ENCODE results near the gene IL1RAP.

Gene IL1RAP

GRCh38 chr3:190541560-190541959 lies 27.7 kb downstream of the IL1RAP start:
- no peak for DNase-seq (ENCODE audit: low spot score)

DNA sequence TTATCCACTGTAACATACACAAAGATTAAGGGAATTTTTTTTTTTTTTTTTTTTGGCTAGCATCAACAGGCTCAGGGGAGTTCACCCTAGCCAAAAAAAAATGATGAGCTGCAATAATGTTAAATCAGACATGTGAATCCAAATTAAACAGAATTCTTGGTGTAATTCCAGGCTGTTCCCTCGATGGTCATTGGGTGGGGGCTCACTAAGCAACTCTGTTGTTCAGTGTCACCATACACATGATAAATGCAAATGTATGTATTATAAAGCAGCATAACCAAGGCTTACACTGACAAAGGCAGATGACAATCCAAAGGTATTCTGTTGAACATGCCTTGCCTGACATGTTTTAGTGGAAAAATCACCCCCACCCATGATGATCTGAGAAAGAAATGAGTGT lies 29.0 kb downstream of the IL1RAP start:
- no peak for DNase-seq (ENCODE audit: low spot score)

GRCh38 chr3:190543671-190544070 lies 29.8 kb downstream of the IL1RAP start:
- DNase-seq (ENCODE audit: low spot score) = no peak

DNA sequence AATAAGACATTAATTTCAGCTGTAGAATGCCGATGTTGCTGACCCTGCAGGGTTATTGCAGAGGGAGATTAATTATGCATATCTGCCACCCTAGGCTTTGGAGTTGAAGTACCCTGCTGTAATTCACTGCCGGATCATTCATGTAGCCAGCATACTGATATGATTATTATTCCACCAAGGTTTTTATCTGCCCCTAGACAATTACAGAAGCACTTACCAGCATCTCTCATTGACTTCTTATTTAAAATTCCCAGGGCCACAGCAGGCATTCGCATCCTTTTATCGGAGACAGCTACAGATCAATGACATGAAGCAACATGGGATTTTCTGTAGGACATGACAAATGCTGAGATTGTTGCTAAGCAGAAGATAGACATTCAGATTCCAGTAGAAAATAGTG lies 31.3 kb downstream of the IL1RAP start:
- DNase-seq (ENCODE audit: low spot score) = no peak

DNA sequence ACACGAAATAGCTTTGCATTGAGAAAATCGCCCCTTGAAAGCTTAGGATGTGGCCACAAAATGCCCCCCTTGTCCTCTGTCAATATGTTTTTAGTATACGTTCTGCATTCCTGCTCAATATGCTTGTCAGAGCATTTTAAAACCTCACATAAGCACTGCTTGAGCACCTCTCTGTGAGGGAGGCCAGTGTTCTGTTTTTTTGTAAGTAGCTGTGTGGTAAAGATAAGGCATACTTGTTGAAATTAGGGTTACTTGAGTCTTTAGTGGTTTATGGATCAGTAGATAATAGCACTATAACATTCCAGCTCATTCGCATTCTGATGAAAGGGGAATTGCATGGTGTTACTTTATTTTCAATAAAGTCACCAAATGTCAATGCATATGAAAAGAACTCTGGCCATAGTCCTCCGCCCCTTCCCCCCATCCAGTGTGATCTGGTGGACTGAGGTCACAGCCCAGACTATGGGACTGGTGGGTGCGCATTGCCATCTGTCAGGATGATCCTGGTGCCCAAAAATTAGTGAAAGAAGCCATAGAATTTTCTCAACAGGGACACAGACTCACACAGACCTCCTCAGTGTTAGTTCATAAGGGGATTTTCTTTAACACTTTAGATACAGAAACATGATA lies 33.1 kb downstream of the IL1RAP start:
- no peak for DNase-seq (ENCODE audit: low spot score)

- DNase-seq (ENCODE audit: low spot score) = no peak
Measured at GRCh38 chr3:190548031-190548656, 34.3 kb downstream of the IL1RAP start.

- DNase-seq (ENCODE audit: low spot score) = no peak
Measured at GRCh38 chr3:190552021-190552420, 38.1 kb downstream of the IL1RAP start.

- no peak for DNase-seq (ENCODE audit: low spot score)
Measured at GRCh38 chr3:190552969-190553759, 39.3 kb downstream of the IL1RAP start.

DNA sequence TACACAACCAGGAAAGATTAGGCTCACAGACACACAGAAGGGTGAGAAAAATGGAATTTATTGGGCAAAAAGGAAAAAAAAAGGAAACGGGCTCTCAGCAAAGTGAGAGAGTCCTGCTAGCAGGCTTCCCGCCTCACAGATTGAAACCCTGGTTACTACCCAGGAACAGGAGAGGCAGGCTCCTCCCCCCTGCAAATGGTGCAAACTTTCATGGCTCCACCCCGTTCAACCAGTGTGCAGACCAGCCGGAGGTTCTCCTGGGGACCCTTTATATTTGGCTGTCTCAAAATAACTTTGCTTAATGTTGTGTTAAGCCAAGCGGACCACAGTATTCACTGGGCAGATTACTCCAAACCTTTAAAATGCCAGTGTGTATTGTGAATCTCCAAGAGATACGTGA lies 40.3 kb downstream of the IL1RAP start:
- no peak for DNase-seq (ENCODE audit: low spot score)

- no peak for DNase-seq (ENCODE audit: low spot score)
Measured at GRCh38 chr3:190556351-190556750, 42.5 kb downstream of the IL1RAP start.

- DNase-seq (ENCODE audit: low spot score) = no peak
Measured at GRCh38 chr3:190557296-190557695, 43.4 kb downstream of the IL1RAP start.

GRCh38 chr3:190558316-190558715 lies 44.4 kb downstream of the IL1RAP start:
- no peak for DNase-seq (ENCODE audit: low spot score)

DNA sequence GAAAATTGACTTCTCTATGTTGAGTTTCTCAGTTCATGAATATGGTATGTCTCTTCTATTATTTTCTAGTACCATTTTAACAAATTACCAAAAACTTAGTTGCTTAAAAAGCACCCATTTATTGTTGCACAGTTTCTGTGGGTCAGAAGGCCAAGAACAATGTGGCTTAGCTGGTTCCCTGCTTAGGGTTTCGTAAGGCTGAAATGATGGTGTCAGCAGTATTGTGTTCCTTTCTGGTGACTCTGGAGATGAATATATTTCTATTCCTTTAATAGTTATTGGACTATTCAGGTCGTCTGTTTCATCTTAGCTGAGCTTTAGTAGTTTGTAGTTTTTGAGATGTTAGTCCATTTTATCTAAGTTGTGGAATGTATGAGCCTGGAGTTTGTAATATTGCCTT lies 44.9 kb downstream of the IL1RAP start:
- DNase-seq (ENCODE audit: low spot score) = no peak

DNA sequence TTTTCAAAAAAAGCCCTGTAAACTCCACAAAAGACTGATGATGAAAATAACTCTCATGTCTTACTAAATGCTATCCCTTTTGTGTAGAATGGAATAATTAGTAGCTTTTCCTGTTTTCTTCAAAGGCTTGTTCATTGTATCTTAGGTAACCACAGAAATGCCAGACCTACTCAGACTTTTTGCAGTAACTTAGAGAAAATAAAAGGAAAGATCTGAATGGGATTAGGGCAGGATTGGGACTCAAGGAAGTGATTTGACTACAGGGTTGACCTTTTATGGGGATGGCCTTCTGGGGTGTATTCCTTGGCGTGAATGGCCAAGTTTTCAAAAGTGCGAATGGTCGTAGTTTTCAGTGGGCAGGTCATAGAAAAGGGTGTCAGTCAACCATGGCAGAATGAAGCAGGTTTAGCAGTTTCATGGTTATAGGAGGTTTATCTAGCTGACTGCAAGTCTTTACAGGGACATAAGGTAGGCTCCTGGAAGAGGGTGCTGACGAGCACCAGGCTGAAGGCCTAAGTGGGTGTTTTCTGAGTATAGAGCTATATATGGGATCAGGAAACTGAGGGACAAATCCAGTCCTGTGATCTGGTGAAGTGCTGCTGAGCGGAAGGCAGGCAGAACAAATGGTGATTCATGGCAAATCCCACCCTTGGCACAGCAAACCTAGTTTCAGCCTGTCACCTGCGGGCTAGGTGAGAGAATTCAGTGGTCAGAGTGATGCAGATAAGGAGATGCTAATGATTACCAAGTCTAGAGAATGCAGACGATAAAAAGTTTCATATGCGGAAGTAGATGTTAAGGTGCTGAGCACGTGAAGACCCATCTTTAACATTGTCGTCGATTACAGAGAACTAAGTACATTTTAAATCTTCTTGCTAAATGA lies 46.4 kb downstream of the IL1RAP start:
- no peak for DNase-seq (ENCODE audit: low spot score)

DNA sequence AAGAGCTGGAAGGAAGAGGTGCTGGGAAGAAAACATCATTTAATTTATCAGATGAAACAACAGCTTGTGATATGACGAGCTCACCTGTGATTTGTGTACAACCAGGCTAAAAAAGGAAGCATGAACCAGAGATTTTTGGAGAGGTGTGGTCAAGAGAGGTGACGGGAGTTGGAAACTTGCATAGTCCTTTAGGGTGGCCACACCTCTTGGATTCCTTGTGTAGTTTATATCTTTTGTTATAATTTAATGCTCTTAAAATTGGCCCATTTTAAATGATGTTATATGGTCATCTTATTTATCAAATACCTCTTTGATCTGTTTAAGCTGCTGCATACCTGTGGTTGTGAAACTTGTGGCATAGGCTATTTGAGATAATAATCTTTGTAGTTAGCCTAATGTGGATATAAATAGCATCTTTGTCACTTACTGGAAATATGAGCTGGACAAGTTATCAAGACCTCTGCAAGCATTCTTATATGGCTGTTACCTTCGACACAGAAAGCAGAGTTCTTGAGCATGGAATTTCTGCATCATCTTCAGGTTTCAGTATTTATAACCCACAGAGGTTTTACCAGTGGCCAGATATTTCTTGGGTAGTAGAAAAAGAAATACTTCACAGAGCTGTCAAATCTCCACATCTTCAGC lies 49.1 kb downstream of the IL1RAP start:
- no peak for DNase-seq (ENCODE audit: low spot score)

DNA sequence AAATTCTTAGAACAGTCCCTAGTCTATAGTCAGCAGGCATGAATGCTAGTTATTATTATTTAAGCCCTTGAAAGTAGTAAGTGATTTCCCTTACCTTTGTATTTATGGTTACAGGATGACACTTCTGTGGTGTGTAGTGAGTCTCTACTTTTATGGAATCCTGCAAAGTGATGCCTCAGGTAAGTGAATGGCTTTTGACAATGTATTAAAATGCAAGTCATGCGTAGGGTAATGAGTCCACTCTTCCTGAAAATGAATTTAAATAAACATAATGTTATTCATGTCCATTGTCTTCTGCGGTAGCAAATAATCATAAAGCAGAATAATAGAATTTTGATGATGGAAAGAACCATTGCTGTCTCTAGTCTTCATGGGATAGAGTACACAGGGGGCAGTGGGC lies 50.3 kb downstream of the IL1RAP start:
- no peak for DNase-seq (ENCODE audit: low spot score)

DNA sequence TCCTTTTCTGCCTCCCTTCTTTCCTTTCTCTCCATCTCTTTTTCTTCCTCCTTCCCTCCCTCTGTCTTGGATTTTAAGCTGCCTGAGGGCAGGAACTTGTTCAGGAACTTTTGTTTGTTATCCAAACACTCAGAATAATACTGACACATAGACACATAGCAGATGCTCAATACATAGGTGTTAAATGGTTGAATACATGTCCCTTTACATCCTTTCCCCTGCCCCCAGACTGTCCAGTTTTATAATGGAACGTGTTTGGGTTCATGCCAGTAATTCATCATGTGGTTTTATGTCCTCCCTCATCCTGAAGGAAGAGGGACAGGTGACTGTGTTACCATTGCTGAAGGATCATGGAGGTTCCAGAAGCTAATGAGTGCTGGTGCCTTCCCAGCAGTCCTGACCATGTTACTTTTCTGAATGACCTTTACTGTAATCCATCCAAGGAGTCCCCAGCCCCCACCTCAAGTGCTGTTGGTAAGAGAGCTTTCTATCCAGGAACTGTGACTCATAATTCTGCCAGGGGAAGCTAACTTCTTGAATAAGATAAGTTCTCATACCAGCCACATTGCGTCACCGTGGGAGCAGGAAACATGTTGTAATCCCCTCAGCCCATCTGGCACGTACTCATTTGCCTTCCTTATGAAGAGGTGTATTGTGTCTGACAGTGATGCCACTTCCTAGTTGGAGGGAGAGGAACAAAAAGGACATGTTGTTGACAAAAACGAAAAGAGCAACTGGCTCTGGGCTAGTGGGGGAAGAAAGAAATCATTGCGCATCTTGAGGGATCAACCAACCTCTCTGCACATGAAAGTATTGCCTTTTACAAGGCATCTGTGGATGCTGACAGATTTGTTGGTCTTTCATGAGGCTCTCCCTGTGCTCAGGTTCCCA lies 52.4 kb downstream of the IL1RAP start:
- peak; percentile 6 for DNase-seq (ENCODE audit: low spot score)

GRCh38 chr3:190568036-190568435 lies 54.2 kb downstream of the IL1RAP start:
- no peak for DNase-seq (ENCODE audit: low spot score)

DNA sequence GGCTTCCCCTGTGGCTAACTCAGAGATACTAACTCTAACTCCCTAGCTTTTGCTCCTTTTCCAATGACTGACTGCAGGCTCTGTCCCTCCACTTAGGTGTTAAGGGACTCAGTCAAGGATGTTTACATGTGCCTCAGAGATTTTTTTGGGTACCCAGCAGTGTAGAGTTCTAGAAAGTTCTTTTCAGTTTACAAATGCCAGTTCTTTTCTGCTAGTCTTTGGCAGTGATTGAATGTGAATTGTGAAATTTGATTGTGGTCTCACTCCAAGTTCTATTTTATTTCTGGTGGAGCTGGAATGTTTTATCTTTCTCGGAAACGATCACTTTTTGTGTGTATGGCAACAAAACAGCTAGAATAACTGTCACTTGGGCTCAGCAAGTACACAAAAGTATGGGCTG lies 60.6 kb downstream of the IL1RAP start:
- no peak for DNase-seq (ENCODE audit: low spot score)

DNA sequence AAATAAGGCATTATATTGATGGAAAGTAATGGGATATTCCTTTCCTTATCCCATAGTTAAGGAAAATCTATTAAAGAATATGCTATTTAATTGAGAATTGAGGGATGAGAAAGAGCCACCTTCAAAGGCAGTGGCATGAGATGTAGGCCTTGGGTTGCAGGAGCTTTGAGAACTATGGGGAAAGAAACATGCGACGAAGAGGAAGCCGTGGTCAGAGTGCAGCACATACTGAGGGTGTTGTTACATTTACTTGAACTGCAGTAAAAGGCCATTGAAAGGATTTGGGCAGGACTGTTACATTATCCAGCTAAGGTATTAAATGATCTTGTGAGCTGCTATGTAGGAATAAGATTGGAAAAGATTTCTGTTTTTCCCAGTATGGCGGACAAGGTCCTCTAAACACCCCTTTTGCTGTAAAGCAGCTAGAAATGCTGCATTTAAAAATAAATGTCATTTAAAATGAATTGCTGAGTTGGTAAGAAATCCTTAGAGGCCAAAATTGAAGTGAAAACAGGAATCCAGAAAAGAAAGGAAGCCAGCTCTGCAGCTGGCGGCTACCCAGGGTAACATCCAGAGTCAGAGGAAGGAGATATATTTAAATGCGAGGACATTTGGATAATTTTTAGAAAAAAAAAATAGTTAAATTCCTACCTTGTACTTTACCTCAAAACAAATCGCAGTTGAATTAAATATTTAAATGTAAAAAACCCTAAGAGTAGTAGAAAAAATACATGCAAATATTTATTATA lies 61.7 kb downstream of the IL1RAP start:
- DNase-seq (ENCODE audit: low spot score) = no peak
